Right ventricle myocardium inferior (tissue), 1 donor: ENCODE results near the gene RELN. TPM values are rescaled to one million over a fixed set of nuclear protein-coding genes. Genes with fewer than 3 reads are reported as not detected.
"Not testable (repeated sequence)": the region's sequence is repeated elsewhere in the genome, so short reads cannot be mapped to it uniquely, and the experiment has no call there.

Experiments used
- ATAC-seq: fragments of 200-7000 bp; cut with Tn5 transposase; one replicate; pipeline ENCODE4 v1.9.1; 2020; ENCODE audit warnings: mild to moderate bottlenecking, moderate library complexity
- DNase-seq: peaks from one replicate; pipeline ENCODE4 v3.0.0; 2021; ENCODE audit errors: missing footprints
- intact Hi-C: fragments of 100-400 bp; cut with DNase I; formaldehyde crosslinking; loops from one replicate; pipeline ENCODE4 v1.11.0; 2022
- total RNA-seq: library from RNA; stranded (reverse); fragmentation: NEBNext Ultra II Directional; extraction: Animal tissue kit (Norgen Biotek cat#: 25700); gene quantifications from one replicate; pipeline ENCODE4 v1.2.1, GENCODE V29; 2021
- donor health status: DM: no; HTN: yes; CAD: no; lungs with severe emphysema.

RELN gene
- total RNA-seq, 1 donor from 2014 or later, result 0.62 TPM

- intact Hi-C loops, result no loop called here
- DNase-seq (no peak), ATAC-seq (peak; percentile 75)
Observed at GRCh38 chr7:103532955-103533354, 456.5 kb downstream of the RELN start.

DNA sequence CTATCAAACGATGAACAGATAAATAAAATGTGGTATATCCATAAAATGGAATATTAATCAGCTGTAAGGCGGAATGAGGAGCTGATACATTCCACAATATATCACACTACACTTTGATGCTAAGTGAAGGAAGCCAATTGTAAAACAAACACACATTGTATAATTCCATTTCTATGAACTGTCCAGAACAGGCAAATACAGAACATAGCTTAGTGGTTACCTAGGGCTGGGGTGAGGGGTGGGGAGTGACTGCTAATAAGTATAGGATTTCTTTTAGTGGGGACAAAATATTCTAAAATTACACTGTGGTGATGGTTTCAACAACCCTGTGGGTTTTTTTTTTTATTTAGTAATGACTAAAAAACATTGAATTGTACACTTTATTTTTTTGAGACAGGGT is 461.3 kb downstream of the RELN start:
- ATAC-seq (no peak), DNase-seq (no peak)
- intact Hi-C loops, result no loop called here

GRCh38 chr7:103525937-103526336 is 463.5 kb downstream of the RELN start:
- DNase-seq (no peak), ATAC-seq (no peak)
- intact Hi-C loops, result loop anchor here (2.0 kb wide), 1 partner anchor 635 kb away; no protein-coding TSS in a partner anchor

GRCh38 chr7:103524042-103524907 is 465.2 kb downstream of the RELN start:
- ATAC-seq, result peak; percentile 46
- intact Hi-C loops, result loop anchor here (2.0 kb wide), 1 partner anchor 637 kb away; no protein-coding TSS in a partner anchor
- no peak for DNase-seq

GRCh38 chr7:103521937-103522336 is 467.5 kb downstream of the RELN start:
- DNase-seq (no peak), ATAC-seq (no peak)
- intact Hi-C loops, result no loop called here

DNA sequence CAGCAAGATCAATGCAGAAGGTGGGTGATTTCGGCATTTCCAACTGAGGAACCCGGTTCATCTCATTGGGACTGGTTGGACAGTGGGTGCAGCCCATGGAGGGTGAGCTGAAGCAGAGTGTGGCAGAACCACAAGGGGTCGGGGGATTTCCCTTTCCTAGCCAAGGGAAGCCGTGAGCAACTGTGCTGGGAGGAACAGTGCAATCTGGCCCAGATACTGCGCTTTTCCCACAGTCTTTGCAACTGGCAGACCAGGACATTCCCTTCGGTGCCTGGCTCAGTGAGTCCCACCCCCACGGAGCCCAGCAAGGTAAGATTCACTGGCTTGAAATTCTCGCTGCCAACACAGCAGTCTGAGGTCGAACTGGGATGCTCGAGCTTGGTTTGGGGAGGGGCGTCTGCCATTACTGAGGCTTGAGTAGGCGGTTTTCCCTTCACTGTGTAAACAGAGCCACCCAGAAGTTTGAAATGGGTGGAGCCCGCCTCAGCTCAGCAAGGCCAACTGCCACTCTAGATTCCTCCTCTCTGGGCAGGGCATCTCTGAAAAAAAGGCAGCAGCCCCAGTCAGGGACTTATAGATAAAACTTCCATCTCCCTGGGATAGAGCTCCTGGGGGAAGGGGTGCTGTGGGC is 484.8 kb downstream of the RELN start:
- ATAC-seq (no peak), DNase-seq (no peak)
- intact Hi-C loops, result no loop called here

DNA sequence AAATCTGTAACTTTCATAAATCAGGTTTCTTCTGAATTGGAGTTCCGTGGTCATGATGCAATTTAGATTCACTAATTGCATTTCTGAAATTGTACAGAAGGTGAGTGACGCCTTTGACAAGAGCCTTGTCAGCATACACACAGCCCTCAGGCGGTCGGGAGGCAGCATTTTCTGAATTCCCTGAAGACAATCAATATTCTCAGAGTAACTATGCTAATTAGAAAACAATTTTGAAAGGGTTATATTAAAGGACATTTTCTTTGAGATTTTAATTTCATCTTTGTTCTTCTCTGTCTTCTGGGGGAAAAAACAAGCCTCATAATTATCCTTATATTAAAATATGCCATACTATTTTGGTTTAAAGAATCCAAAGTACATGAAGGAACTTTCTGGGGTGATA is 488.3 kb downstream of the RELN start:
- intact Hi-C loops, result no loop called here

GRCh38 chr7:103499976-103500375 is 489.5 kb downstream of the RELN start:
- intact Hi-C loops, result no loop called here
- DNase-seq, result no peak
- ATAC-seq, result no peak

More for the DNA sequence above, 488.3 kb downstream of the RELN start:
- no peak for ATAC-seq
- no peak for DNase-seq

DNA sequence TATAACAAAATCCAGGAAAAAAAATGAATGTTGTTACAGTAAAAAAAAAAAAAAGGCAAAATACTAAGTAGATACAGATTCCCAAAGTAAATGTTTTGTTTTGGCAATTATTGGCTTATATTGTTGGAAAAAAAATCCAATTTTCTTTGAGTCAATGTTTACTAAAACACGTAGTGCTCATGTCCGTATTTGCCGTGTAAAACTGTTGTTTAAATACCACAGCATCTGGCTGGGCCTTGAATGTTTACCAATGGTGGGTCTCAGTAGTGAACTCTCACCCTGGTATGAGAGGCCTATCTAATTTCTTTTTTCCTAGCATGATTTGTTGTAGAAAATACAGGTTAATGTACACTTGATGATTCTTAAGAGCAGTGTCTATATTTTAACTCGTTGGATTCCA is 502.0 kb downstream of the RELN start:
- intact Hi-C loops, result no loop called here
- ATAC-seq (no peak), DNase-seq (no peak)

DNA sequence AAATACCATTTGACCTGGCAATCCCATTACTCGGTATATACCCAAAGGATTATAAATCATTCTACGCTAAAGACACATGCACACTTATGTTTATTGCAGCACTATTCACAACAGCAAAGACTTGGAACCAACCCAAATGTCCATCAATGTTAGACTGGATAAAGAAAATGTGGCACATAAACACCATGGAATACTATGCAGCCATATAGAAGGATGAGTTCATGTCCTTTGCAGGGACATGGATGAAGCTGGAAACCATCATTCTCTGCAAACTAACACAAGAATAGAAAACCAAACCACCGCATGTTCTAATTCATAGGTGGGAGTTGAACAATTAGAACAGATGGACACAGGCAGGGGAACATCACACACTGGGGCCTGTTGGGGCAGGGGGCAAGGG is 502.6 kb downstream of the RELN start:
- DNase-seq, ATAC-seq, intact Hi-C loops: not testable (repeated sequence)

DNA sequence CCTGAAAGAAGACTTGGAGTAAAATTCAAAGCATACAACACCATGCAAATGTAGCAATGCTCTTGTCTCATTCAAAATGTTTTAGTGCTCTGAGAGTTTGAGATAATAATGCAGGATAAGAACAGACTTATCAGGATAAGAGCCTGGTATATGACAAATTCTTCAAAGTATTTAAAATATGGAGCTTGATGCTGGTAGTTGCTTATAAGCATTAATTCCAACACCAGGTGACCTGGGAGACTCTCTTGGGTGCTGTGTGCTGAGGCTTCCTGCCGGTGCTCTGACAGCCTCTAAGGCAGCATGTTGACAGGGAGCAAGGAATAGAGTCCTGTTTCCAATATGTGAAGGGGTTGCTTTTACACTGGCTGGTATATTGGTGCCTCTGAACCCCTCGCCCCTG is 508.7 kb downstream of the RELN start:
- no peak for DNase-seq
- ATAC-seq, result no peak
- intact Hi-C loops, result no loop called here

GRCh38 chr7:103474956-103475355 is 514.5 kb downstream of the RELN start:
- ATAC-seq (no peak), DNase-seq (no peak)
- intact Hi-C loops, result no loop called here

GRCh38 chr7:103469095-103469948 is 520.1 kb downstream of the RELN start:
- ATAC-seq, result no peak
- no peak for DNase-seq
- intact Hi-C loops, result no loop called here

DNA sequence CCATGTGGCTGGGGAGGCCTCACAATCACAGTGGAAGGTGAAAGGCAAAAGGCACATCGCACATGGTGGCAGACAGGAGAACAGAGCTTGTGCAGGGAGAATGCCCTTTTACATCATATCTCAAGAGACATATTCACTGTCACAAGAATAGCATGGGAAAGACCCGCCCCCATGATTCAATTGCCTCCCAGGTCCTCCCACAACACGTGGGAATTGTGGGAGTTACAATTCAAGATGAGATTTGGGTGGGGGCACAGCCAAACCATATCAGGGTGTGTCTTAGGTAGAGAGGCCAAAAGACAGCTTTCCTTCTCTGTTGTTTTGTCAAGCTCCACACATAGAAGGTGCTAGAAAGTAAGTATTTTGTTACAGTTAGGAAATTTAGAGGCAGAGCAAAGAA is 522.6 kb downstream of the RELN start:
- intact Hi-C loops, result no loop called here

DNA sequence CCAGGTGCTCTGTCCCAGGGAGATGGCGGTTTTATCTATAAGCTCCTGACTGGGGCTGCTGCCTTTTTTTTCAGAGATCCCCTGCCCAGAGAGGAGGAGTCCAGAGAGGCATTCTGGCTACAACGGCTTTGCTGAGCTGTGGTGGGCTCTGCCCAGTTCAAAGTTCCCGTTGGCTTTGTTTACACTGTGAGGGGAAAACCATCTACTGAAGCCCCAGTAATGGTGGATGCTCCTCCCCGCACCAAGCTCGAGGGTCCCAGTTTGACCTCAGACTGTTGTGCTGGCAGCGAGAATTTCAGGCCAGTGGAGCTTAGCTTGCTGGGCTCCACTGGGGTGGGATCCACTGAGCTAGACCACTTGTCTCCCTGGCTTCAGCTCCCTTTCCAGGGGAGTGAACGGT is 527.1 kb downstream of the RELN start:
- intact Hi-C loops, result no loop called here
- DNase-seq, result no peak
- ATAC-seq, result no peak

More for the DNA sequence above, 522.6 kb downstream of the RELN start:
- DNase-seq (no peak), ATAC-seq (no peak)

- ATAC-seq (no peak), DNase-seq (no peak)
- intact Hi-C loops, result no loop called here
Observed at GRCh38 chr7:103447073-103447960, 542.1 kb downstream of the RELN start.

- no peak for DNase-seq
- peak; percentile 20 for ATAC-seq
- intact Hi-C loops, result no loop called here
Observed at GRCh38 chr7:103446049-103446520, 543.4 kb downstream of the RELN start, which contains the start of gene SLC26A5. TSS of gene SLC26A5 (minus strand) at chr7:103446207. CDS start at chr7:103421514, 24,693 bp downstream.
